ENCODE measurements around the gene SREBF1. TPM values are rescaled to one million over a fixed set of nuclear protein-coding genes. Genes with fewer than 3 reads are reported as not detected.

SREBF1 gene
- total RNA-seq, 1 experiment from 2014 or later: 230 TPM

DNA sequence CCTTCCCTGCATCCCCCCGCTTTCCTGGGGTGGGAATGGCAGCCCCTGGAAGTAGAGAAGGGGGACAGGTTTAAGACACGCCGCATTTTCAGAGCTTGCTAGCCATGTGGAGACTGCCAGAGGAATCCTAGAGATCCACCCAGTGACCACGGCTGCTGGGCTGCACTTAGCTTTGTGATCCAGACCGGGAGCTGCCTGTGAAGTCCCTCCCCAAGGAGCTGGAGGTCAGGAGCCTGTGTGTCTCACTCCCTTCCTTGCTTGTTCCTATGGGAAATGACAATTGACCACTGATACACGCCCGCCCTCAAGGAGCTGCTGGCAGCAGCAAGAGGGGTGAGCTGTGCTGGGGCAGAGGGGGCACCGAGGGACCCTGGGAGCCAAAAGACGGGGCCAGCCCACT is 73.7 kb downstream of the SREBF1 start:
- Histone ChIP-seq H3K4me1 (ENCODE audit: control insufficient read depth, insufficient read depth, low read length) (peaks cover 7% of the 10 kb centered on the region), H3K36me3 (ENCODE audit: control insufficient read depth, insufficient read depth, low read length) (no peaks in the 10 kb centered on the region), H3K27ac (ENCODE audit: low read length) (no peak overlapping the region), H3K27me3 (ENCODE audit: control insufficient read depth, insufficient read depth, low read length) (no peaks in the 10 kb centered on the region), H3K4me3 (ENCODE audit: low read depth in 2 of 2, low read length in 2 of 2) (no peak overlapping the region), H3K9me3 (ENCODE audit: control insufficient read depth, insufficient read depth, low read depth, low read length) (no peaks in the 10 kb centered on the region)
- POLR2A ChIA-PET: no interaction called here
- in situ Hi-C loops (cut with HindIII; ENCODE audit: low pct_unique_long_range_greater_than_20kb, low sequenced_read_pairs) (no loop called here), intact Hi-C loops (cut with micrococcal nuclease; ENCODE audit: unreplicated experiment) (no loop called here)
- no peak for TF ChIP-seq POLR2AphosphoS5 (IDR thresholded peaks at IDR 0.05; ENCODE audit: low read depth, low read length)
- TF ChIP-seq SIN3A (IDR thresholded peaks at IDR 0.05; ENCODE audit: borderline replicate concordance, insufficient read depth, low read depth, low read length): no peak
- CTCF ChIA-PET: no interaction called here
- ATAC-seq (no peak), DNase-seq (ENCODE audit: low read depth, low spot score) (no peak)
- BruUV-seq (replicated peaks): no TSS peak

DNA sequence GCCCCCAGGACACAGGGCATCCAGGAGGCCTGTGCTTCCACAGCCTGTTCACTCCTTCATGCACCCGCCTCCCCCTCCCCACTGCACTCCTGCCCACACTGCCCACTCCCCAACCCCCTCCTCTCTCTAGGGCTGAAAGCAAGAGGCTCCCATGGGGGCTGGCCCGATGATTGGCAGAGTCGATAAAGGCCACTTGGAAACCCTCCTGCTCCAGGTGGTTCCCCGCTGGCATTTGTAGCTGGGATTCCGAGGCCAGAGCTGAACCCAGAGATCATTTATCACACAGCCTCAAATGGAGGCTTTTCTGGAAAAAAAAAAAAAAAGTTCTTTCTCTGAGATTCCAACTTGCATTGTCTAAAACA is 74.1 kb downstream of the SREBF1 start:
- H3K4me1 ChIP-seq (ENCODE audit: control insufficient read depth, insufficient read depth, low read length): peaks cover 7% of the 10 kb centered on the region
- no TSS peak for BruUV-seq (replicated peaks)
- TF ChIP-seq CTCF (IDR thresholded peaks at IDR 0.05) (no peak), TCF7L2 (IDR thresholded peaks at IDR 0.05; ENCODE audit: low read depth, low read length) (no peak), POLR2AphosphoS5 (IDR thresholded peaks at IDR 0.05; ENCODE audit: low read depth, low read length) (no peak), SIN3A (IDR thresholded peaks at IDR 0.05; ENCODE audit: borderline replicate concordance, insufficient read depth, low read depth, low read length) (no peak)
- TF ChIP-seq, protein P1, sequence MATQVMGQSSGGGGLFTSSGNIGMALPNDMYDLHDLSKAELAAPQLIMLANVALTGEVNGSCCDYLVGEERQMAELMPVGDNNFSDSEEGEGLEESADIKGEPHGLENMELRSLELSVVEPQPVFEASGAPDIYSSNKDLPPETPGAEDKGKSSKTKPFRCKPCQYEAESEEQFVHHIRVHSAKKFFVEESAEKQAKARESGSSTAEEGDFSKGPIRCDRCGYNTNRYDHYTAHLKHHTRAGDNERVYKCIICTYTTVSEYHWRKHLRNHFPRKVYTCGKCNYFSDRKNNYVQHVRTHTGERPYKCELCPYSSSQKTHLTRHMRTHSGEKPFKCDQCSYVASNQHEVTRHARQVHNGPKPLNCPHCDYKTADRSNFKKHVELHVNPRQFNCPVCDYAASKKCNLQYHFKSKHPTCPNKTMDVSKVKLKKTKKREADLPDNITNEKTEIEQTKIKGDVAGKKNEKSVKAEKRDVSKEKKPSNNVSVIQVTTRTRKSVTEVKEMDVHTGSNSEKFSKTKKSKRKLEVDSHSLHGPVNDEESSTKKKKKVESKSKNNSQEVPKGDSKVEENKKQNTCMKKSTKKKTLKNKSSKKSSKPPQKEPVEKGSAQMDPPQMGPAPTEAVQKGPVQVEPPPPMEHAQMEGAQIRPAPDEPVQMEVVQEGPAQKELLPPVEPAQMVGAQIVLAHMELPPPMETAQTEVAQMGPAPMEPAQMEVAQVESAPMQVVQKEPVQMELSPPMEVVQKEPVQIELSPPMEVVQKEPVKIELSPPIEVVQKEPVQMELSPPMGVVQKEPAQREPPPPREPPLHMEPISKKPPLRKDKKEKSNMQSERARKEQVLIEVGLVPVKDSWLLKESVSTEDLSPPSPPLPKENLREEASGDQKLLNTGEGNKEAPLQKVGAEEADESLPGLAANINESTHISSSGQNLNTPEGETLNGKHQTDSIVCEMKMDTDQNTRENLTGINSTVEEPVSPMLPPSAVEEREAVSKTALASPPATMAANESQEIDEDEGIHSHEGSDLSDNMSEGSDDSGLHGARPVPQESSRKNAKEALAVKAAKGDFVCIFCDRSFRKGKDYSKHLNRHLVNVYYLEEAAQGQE (IDR thresholded peaks at IDR 0.05; ENCODE audit: insufficient read depth in 1 of 2, low read depth in 2 of 2, low read length in 1 of 2): no peak
- H3K27me3 ChIP-seq (ENCODE audit: control insufficient read depth, insufficient read depth, low read length): no peaks in the 10 kb centered on the region
- POLR2A ChIA-PET: interaction anchor here (0.6 kb wide), 1 partner anchor 266 kb away, joined by 4 read pairs; the partner anchor contains the start of gene RASD1
- DNase-seq (ENCODE audit: low read depth, low spot score) (no peak), ATAC-seq (no peak)
- no peak overlapping the region for H3K27ac ChIP-seq (ENCODE audit: low read length)
- CTCF ChIA-PET: no interaction called here
- no peak overlapping the region for H3K4me3 ChIP-seq (ENCODE audit: low read depth in 2 of 2, low read length in 2 of 2)
- in situ Hi-C loops (cut with HindIII; ENCODE audit: low pct_unique_long_range_greater_than_20kb, low sequenced_read_pairs) (no loop called here), intact Hi-C loops (cut with micrococcal nuclease; ENCODE audit: unreplicated experiment) (no loop called here)
- no peaks in the 10 kb centered on the region for H3K9me3 ChIP-seq (ENCODE audit: control insufficient read depth, insufficient read depth, low read depth, low read length)
- H3K36me3 ChIP-seq (ENCODE audit: control insufficient read depth, insufficient read depth, low read length): no peaks in the 10 kb centered on the region

Small RNAs within 50 kb of the gene (microRNA-seq; reads per million reads assigned to microRNA genes)
- 203 reads per million, percentile 62 among the genes with 10 or more reads in this experiment for gene MIR33B (ENCODE audit: unreplicated experiment)
- 2.5 reads per million for gene MIR6777 (ENCODE audit: unreplicated experiment)

Other genes starting within 250 kb of the SREBF1 start
- 27.0 TPM for gene PEMT, start 245.3 kb downstream of the SREBF1 start, total RNA-seq (2021; ENCODE audit: unreplicated experiment)
- 51.0 TPM for gene RAI1, start 155.5 kb downstream of the SREBF1 start, total RNA-seq (2021; ENCODE audit: unreplicated experiment)
- 45.2 TPM for gene TOM1L2, start 135.4 kb upstream of the SREBF1 start, total RNA-seq (2021; ENCODE audit: unreplicated experiment)
- gene DRC3, start 135.9 kb upstream of the SREBF1 start, total RNA-seq (2021; ENCODE audit: unreplicated experiment): 3.6 TPM
- gene ATPAF2, start 202.2 kb upstream of the SREBF1 start, total RNA-seq (2021; ENCODE audit: unreplicated experiment): 22.3 TPM
- gene GID4, start 202.4 kb upstream of the SREBF1 start, total RNA-seq (2021; ENCODE audit: unreplicated experiment): 11.1 TPM